WTC11 (cell line): ENCODE results near the gene OTOA.

Source experiments
- CBFB ChIP-seq: sonication (generic); formaldehyde crosslinking; IDR thresholded peaks from 2 replicates; pipeline ENCODE4 v1.8.1; 2022; ENCODE audit warnings: mild to moderate bottlenecking, low read depth, missing genetic modification reagents
- CREB1 ChIP-seq: sonication (generic); formaldehyde crosslinking; IDR thresholded peaks from 2 replicates; pipeline ENCODE4 v1.8.0; 2023; ENCODE audit warnings: mild to moderate bottlenecking, missing genetic modification reagents
- FOXK1 ChIP-seq: sonication (generic); formaldehyde crosslinking; IDR thresholded peaks from 2 replicates; pipeline ENCODE4 v1.8.0; 2022; ENCODE audit warnings: mild to moderate bottlenecking, moderate library complexity, missing genetic modification reagents
- JUN ChIP-seq: sonication (generic); formaldehyde crosslinking; IDR thresholded peaks from 2 replicates; pipeline ENCODE4 v1.8.0; 2023; ENCODE audit warnings: mild to moderate bottlenecking, missing genetic modification reagents
- NR3C1 ChIP-seq: sonication (generic); formaldehyde crosslinking; conservative IDR thresholded peaks from 2 replicates; pipeline ENCODE4 v1.8.1; 2023; ENCODE audit warnings: low read depth, mild to moderate bottlenecking, missing genetic modification reagents
- TCF7 ChIP-seq: sonication (generic); formaldehyde crosslinking; IDR thresholded peaks from 2 replicates; pipeline ENCODE4 v1.8.0; 2022; ENCODE audit warnings: mild to moderate bottlenecking, low read depth, missing genetic modification reagents, moderate library complexity
- TEAD1 ChIP-seq: sonication (generic); formaldehyde crosslinking; IDR thresholded peaks from 2 replicates; pipeline ENCODE4 v1.8.0; 2022; ENCODE audit warnings: mild to moderate bottlenecking, missing genetic modification reagents
- TF ChIP-seq, protein P1 (sequence below): fragments of 200-600 bp; IDR thresholded peaks from 2 replicates; pipeline ENCODE4 v1.8.0; 2022; ENCODE audit warnings: antibody characterized with exemption
- TF ChIP-seq, protein P2 (sequence below): sonication (generic); formaldehyde crosslinking; IDR thresholded peaks from 2 replicates; pipeline ENCODE4 v1.8.1; 2022; ENCODE audit warnings: mild to moderate bottlenecking, moderate library complexity, missing genetic modification reagents
- TF ChIP-seq, protein P3 (sequence below): fragments of 250-450 bp; sonication (Bioruptor Pico); IDR thresholded peaks from 2 replicates; pipeline ENCODE4 v2.1.2; 2022; ENCODE audit warnings: mild to moderate bottlenecking, moderate library complexity
- TF ChIP-seq, protein P4 (sequence below): fragments of 250-450 bp; sonication (Bioruptor Pico); IDR thresholded peaks from 2 replicates; pipeline ENCODE4 v1.9.0; 2021; ENCODE audit warnings: moderate library complexity, mild to moderate bottlenecking, inconsistent platforms, borderline replicate concordance
- TF ChIP-seq, protein P5 (sequence below): sonication (generic); formaldehyde crosslinking; IDR thresholded peaks from 2 replicates; pipeline ENCODE4 v1.8.0; 2022; ENCODE audit warnings: mild to moderate bottlenecking, missing genetic modification reagents
- TF ChIP-seq, protein P6 (sequence below): sonication (generic); formaldehyde crosslinking; IDR thresholded peaks from 2 replicates; pipeline ENCODE4 v1.8.0; 2022; ENCODE audit warnings: missing genetic modification reagents

DNA sequence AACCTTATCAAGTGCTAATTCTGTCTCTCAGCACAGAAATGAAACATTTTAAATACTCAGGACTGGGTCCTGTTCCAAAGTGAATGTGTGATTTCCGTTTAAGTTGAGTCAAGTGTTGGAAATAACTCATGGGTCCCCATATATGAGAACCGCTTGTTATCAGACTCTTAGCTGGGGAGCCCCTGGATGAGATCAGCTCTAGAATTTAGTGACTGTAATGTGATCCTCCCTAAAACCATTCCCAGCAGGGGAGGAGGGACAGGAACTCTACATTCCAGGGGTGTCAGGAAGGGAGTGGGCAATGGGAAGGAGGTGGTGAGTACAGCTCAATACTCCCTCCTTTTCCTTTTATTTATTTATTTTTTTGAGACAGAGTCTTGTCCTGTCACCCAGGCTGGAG is 37.5 kb downstream of the OTOA start:
- TF ChIP-seq TEAD1 (CRISPR knock-in tag) (no peak), CBFB (CRISPR knock-in tag) (no peak), JUN (CRISPR knock-in tag) (no peak), FOXK1 (CRISPR knock-in tag) (no peak), CREB1 (CRISPR knock-in tag) (no peak), TCF7 (no peak), NR3C1 (CRISPR knock-in tag) (no peak)
- TF ChIP-seq, protein P1, sequence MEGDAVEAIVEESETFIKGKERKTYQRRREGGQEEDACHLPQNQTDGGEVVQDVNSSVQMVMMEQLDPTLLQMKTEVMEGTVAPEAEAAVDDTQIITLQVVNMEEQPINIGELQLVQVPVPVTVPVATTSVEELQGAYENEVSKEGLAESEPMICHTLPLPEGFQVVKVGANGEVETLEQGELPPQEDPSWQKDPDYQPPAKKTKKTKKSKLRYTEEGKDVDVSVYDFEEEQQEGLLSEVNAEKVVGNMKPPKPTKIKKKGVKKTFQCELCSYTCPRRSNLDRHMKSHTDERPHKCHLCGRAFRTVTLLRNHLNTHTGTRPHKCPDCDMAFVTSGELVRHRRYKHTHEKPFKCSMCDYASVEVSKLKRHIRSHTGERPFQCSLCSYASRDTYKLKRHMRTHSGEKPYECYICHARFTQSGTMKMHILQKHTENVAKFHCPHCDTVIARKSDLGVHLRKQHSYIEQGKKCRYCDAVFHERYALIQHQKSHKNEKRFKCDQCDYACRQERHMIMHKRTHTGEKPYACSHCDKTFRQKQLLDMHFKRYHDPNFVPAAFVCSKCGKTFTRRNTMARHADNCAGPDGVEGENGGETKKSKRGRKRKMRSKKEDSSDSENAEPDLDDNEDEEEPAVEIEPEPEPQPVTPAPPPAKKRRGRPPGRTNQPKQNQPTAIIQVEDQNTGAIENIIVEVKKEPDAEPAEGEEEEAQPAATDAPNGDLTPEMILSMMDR: no peak
- TF ChIP-seq, protein P2, sequence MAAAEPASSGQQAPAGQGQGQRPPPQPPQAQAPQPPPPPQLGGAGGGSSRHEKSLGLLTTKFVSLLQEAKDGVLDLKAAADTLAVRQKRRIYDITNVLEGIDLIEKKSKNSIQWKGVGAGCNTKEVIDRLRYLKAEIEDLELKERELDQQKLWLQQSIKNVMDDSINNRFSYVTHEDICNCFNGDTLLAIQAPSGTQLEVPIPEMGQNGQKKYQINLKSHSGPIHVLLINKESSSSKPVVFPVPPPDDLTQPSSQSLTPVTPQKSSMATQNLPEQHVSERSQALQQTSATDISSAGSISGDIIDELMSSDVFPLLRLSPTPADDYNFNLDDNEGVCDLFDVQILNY: no peak
- TF ChIP-seq, protein P3, sequence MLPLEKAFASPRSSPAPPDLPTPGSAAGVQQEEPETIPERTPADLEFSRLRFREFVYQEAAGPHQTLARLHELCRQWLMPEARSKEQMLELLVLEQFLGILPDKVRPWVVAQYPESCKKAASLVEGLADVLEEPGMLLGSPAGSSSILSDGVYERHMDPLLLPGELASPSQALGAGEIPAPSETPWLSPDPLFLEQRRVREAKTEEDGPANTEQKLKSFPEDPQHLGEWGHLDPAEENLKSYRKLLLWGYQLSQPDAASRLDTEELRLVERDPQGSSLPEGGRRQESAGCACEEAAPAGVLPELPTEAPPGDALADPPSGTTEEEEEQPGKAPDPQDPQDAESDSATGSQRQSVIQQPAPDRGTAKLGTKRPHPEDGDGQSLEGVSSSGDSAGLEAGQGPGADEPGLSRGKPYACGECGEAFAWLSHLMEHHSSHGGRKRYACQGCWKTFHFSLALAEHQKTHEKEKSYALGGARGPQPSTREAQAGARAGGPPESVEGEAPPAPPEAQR (CRISPR knock-in tag): no peak
- TF ChIP-seq, protein P4, sequence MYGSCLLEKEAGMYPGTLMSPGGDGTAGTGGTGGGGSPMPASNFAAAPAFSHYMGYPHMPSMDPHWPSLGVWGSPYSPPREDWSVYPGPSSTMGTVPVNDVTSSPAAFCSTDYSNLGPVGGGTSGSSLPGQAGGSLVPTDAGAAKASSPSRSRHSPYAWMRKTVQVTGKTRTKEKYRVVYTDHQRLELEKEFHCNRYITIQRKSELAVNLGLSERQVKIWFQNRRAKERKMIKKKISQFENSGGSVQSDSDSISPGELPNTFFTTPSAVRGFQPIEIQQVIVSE (CRISPR knock-in tag): no peak
- TF ChIP-seq, protein P5, sequence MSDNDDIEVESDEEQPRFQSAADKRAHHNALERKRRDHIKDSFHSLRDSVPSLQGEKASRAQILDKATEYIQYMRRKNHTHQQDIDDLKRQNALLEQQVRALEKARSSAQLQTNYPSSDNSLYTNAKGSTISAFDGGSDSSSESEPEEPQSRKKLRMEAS (CRISPR knock-in tag): no peak
- TF ChIP-seq, protein P6, sequence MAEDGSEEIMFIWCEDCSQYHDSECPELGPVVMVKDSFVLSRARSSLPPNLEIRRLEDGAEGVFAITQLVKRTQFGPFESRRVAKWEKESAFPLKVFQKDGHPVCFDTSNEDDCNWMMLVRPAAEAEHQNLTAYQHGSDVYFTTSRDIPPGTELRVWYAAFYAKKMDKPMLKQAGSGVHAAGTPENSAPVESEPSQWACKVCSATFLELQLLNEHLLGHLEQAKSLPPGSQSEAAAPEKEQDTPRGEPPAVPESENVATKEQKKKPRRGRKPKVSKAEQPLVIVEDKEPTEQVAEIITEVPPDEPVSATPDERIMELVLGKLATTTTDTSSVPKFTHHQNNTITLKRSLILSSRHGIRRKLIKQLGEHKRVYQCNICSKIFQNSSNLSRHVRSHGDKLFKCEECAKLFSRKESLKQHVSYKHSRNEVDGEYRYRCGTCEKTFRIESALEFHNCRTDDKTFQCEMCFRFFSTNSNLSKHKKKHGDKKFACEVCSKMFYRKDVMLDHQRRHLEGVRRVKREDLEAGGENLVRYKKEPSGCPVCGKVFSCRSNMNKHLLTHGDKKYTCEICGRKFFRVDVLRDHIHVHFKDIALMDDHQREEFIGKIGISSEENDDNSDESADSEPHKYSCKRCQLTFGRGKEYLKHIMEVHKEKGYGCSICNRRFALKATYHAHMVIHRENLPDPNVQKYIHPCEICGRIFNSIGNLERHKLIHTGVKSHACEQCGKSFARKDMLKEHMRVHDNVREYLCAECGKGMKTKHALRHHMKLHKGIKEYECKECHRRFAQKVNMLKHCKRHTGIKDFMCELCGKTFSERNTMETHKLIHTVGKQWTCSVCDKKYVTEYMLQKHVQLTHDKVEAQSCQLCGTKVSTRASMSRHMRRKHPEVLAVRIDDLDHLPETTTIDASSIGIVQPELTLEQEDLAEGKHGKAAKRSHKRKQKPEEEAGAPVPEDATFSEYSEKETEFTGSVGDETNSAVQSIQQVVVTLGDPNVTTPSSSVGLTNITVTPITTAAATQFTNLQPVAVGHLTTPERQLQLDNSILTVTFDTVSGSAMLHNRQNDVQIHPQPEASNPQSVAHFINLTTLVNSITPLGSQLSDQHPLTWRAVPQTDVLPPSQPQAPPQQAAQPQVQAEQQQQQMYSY (CRISPR knock-in tag): no peak
